Activated CD4-positive, alpha-beta T cell treated with anti-CD3 and anti-CD28 coated beads, Interleukin-2, amount 50 U/mL, for 48 hours (primary cell): ENCODE results near the gene FAM118B.
"Not testable (repeated sequence)": the region's sequence is repeated elsewhere in the genome, so short reads cannot be mapped to it uniquely, and the experiment has no call there.

Experiments used
- DNase-seq, 2 experiments: peaks; one replicate each; pipeline ENCODE4 v3.0.0-alpha.2; 2020

The FAM118B gene

GRCh38 chr11:126219547-126219946 is 8.0 kb downstream of the FAM118B start:
- no peak for DNase-seq

GRCh38 chr11:126224647-126225294 is 13.2 kb downstream of the FAM118B start:
- no peak for DNase-seq

DNA sequence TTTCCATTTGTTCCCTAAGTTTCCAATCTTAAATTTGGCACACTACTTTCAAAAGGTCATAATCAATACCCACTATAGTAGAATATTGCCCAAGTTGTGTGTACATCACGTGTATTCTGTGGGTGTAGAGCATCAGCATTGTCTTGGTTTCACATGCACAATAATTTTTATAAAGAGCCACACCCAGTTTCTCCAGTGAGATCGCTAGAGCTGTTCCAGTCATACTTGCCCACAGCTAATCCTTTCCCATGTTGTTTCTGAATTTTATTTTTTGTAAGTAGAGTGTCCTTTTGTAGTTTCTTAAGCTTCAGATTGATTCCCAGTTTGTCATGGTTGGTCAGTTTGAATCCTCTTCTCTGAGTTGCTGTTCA is 13.7 kb downstream of the FAM118B start:
- no peak for DNase-seq

GRCh38 chr11:126226334-126227084 is 14.9 kb downstream of the FAM118B start:
- DNase-seq, result no peak

DNA sequence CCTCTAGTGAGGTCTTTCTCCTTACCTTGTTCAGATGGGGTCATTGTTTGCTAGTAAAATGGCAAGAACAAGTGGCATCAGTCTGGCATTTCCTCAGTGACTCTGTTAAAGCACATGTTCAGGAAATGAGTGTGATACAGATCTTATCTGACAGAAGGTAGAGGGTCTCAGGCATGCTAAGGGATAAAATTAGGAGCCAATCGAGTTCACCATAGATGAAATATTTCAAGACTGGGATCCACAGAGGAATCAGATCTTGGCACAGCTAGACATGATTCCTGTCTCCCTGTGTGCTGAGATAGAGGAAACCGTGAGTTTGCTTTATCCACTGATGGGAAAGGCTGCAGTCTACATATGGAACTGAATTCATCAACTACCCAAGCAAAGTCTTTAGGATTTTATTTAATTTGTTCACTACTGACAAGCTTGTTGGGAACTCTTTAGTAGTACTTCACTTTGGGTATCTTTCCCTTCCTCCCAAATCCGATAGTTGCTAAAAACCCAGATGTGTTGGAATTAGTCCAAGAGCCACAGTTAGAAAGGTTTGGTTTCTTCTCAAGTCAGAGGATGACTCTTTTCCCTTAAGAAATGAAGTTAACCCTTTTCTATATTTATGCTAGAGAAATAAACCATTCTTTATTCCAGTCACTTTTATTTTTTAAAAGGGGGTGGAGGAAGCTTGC is 18.4 kb downstream of the FAM118B start:
- no peak for DNase-seq

DNA sequence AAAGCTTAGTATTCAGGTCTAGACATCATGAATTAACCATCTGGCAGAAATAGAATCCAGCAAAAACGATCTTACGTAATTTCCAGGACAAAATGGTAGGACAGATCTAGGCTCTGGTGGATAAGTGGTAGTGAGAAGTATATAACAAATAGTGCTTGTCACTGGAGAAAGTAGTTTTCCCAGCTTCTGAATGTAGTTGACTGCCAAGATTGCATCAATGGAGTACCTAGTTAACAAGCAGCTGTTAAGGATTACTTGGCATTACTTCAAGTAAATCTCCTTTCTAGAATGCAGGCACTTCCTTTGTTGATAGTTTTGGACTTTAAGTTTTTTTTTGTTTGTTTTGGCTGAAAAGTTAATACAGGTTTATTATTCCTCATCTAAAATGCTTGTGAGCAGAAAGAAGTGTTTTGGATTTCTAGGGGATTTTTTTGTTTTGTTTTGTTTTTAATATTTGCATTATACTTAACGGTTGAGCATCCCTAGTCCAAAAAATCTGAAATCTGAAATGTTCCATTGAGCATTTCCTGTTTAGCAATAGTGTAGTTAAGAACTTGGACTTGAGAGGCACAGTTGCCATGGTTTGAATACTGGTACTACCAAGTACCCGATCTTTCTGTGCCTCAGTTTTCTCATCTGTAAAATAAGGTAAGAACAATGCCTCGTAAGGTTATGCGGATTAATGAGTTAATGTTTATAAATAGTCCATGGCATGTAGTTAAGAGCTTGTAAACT is 20.3 kb downstream of the FAM118B start:
- no peak for DNase-seq

- DNase-seq, result no peak
Observed at GRCh38 chr11:126232683-126233082, 21.1 kb downstream of the FAM118B start.

DNA sequence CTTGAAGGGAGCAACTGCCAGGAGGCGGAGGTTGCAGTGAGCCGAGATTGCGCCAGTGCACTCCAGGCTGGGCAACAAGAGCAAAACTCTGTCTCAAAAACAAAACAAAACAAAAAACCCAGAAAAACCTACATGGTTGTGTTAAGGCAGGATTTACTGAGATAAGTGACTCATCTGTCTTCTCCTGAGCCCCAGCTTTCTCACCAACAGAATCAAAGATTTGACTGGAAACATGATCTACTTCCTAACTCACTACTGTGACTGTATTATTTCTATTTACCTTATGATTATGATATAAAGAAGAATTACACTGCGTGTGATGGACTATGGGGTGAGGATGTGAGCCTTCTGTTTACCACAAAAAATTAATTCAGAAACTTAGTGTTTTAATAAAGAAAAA is 21.8 kb downstream of the FAM118B start:
- DNase-seq, result no peak

GRCh38 chr11:126246636-126247035 is 35.1 kb downstream of the FAM118B start:
- no peak for DNase-seq

GRCh38 chr11:126253265-126253664 is 41.7 kb downstream of the FAM118B start:
- DNase-seq, result no peak

- no peak for DNase-seq
Observed at GRCh38 chr11:126254819-126255218, 43.2 kb downstream of the FAM118B start.

- not testable (repeated sequence) for DNase-seq
Observed at GRCh38 chr11:126255507-126255906, 43.9 kb downstream of the FAM118B start.

DNA sequence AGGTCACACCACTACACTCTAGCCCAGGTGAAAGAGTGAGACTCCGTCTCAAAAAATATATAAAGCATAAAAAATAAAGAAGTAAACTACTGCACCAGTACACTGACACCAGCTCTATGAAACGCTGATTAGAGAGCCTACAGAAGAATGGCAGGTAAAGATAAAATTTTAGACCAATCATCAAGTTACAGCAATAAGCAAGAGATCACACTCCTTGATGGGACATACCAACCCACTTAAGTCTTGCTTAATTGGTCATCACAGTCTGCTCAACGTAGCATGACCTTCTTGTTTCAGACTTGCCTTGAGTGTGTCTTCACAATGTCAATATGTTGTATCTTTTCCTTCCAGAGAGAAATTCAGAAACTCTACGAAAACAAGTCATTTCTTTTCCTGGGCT is 44.6 kb downstream of the FAM118B start:
- DNase-seq, result no peak

DNA sequence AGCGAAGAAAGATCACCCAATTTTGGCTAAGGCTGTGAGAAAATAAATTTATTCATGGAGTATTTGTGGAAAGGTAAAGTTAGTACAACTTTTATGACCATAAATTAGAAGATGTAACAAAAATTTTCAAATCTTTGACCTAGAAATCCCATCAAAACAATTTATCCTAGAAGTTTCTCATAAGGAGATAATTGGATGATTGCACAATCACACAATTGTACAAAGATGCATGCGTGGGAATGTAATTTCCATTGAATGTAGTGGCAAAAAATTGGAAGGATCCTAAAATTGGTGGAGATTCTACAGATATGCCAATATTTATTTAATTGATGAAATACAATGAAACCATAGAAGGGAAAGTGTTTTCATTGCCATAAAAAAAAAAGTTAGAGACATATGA is 45.6 kb downstream of the FAM118B start:
- no peak for DNase-seq

DNA sequence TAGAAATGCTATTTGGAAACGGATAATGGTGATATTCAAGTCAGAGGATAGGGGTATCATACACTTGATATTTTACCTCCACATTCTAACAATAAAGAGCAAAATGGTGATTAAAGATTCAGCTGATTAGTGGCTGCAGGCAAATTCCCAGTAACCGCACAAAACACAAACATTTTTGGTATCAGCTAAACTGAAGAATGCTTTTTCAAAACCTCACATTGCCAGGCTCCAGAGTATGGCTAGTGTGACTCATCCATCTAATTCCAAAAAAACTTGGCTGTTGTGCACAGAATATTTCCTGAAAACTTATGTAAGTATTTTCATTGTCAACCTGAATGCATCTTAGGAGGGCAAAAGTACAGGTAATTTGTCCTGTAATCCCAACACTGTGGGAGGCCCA is 46.2 kb downstream of the FAM118B start:
- DNase-seq, result no peak

DNA sequence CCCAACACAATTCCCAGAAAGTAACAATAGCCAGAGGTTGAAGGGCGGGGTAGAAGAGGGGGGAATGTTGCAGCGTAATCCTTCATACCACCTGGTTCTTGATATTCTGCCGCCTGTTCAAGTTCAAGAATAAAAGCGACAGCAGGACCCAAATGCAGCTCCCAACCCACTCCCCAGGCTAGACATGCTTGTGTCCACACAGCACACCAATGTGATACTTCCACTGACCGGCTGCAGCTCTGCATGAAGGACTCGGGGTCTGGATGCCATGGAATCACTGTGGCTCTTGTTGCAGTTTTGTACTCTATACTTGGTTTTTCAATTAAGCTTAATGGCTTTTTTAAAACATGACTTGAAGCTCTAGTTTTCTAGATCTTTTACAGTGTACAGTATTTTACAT is 50.6 kb downstream of the FAM118B start:
- no peak for DNase-seq

- DNase-seq, result no peak
Observed at GRCh38 chr11:126263489-126263888, 51.9 kb downstream of the FAM118B start.

- DNase-seq, result no peak
Observed at GRCh38 chr11:126265811-126266210, 54.2 kb downstream of the FAM118B start.

- no peak for DNase-seq
Observed at GRCh38 chr11:126267650-126268049, 56.1 kb downstream of the FAM118B start.

- peak in 1 of 2 experiments; percentile 23 for DNase-seq
Observed at GRCh38 chr11:126268361-126268707, 56.8 kb downstream of the FAM118B start.

DNA sequence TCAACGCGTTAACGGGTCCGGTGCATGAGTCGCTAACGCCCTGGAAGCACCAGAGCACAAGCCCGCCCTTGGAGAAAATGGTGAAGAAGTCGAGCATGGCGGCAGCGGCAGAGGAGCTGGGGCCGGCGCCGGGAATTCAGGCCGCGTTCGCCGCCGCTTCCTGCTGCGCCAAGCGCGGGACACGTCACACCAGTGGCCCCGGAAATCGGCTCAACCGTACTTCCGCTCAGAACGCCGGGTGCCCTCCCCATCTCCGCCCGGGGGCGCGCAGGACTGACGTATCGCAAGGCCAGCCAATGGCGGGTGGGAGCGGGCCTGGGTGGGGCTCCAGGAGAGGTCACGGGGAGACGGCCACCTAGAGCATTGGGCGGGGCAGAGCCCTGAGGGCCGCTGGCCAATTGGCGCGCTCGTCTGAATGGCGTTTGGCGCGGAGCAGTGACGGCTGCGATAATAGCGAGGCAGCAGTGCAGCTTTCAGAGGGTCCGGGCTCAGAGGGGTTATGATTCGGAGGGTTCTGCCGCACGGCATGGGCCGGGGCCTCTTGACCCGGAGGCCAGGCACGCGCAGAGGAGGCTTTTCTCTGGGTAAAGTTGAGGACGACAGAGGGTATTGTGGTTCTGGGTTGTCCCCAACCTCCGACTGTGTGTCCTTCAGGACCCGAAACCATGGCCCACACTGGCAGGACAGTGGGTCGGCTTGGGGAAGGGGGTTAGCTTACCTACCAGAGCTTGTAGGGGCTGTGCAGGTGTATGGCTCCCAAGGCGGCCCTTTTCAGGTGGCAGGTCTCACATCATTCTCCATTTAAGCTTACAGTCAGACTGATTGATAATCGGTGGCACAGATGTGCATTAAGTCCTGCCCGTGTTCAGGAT is 57.4 kb downstream of the FAM118B start, which contains the start of the genes FOXRED1 and SRPRA:
Gene FOXRED1, plus strand, starts transcription at position 447 of the 872 bp plus-strand sequence. Its CDS starts 53 bp downstream, at position 500.
Gene SRPRA, minus strand, starts transcription at position 188 of the 872 bp plus-strand sequence. Its CDS starts 91 bp downstream, at position 97.
- peak; percentile 99 to 100 for DNase-seq

GRCh38 chr11:126277322-126277721 is 65.7 kb downstream of the FAM118B start:
- no peak for DNase-seq
